Umbilical cord (tissue), 2 donors: ENCODE data around the gene KRT9. TPM values are rescaled to one million over a fixed set of nuclear protein-coding genes. Genes with fewer than 3 reads are reported as not detected.
"Not testable (repeated sequence)": the region's sequence is repeated elsewhere in the genome, so short reads cannot be mapped to it uniquely, and the experiment has no call there.

Source experiments
- DNase-seq: peaks from one replicate; pipeline ENCODE4 v3.0.0-alpha.2; 2015; ENCODE audit warnings: low spot score
- total RNA-seq: library from RNA; depleted of rRNA; stranded (reverse); fragments of >200 nt; gene quantifications from one replicate; pipeline ENCODE4 v1.2.3, GENCODE V29; 2014; ENCODE audit warnings: low replicate concordance; ENCODE audit not compliant: insufficient read depth

The KRT9 gene
- total RNA-seq, 1 donor from 2014 or later: not detected

DNA sequence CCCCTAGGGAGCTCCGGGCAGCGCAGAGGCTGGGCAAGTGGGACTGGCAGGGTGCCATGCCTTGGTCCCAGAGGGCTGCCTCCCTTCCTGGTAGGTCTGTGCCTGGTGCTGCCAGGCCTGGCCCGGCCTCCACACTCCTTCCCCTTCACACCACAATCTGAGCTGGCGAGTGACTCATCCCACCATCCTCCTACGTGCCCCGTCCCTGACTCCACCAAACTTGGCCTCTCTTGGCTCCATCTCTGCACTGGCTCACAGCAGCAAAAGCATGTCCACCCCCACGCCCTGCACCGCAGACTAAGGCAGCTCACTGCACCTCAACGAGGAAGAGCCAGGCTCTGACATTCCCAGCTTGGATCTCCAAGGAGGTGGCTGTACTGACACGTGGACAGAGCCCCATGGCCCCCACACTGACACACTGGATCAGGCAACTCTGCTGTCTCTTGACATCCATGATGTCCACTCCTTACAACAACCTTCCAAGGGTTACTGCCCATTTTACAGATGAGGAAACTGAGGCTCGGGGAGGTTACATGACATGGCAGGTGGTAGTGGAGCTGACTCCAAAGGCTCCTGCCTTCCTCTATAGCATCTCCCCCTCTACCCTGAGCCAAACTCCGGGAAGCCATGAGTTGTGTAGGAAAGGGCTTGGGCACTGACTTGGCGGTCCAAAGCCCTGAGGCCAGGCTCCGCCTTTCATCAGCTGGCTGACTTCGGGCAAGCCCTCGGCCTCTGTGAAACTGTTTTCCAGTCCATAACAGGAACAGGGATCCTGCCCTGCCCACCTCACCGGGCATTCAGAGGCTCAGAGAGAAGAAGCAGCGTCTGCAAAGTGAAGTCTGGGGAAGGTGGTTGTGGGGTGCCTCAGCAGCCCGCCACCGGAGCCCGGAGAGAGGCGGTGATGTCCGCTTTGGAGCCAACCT is 23.7 kb downstream of the KRT9 start:
- peak; percentile 82 for DNase-seq

- peak; percentile 27 for DNase-seq
Measured at GRCh38 chr17:41547378-41547841, 24.4 kb downstream of the KRT9 start.

DNA sequence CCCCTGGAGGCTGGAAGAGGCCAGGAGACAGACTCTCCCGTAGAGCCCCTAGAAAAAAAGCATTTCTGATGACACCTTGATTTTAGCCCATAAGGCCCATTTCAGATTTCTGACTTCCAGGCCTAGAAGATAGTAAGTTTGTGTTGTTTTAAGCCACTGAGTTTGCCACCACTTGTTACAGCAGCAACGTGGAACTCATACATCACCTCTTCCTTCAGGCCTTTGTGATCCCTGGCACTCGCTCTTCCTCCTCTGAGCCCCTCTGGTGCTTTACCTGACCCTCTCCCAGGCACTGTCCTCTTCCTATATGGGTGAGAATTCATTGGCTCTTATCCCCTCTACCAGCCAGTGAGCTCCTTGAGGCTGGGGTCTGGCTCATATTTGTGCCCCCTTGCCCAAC is 25.0 kb downstream of the KRT9 start:
- no peak for DNase-seq

DNA sequence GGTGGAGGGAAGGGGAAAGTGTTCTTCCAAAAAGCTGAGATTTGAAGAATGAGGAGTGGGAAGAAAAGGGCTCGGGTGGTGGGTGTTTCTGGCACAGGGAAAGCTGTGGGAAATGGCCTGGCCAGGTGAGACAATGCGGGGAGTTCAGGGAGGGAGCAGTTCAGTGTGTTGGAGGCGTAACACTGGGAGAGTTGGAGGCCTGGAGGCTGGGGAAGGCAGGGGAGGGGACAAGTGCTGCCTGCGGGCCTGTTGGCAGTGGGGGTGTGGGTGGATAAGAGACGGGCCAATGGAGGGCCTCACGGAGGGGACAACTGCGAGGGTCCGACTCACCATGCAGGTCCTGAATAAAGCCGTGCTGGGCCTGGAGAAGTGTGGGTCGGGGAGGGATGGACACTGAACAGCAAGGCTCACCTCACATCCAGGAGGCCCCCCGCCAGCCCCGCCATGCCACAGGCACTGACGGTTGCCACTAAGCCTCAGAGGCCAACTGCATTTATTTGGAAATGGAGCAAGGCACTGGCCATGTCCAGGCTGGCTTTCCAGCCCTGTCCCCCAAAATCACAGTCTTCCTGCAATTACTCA is 25.9 kb downstream of the KRT9 start:
- DNase-seq: no peak

- DNase-seq: no peak
Measured at GRCh38 chr17:41544935-41545334, 26.9 kb downstream of the KRT9 start.

DNA sequence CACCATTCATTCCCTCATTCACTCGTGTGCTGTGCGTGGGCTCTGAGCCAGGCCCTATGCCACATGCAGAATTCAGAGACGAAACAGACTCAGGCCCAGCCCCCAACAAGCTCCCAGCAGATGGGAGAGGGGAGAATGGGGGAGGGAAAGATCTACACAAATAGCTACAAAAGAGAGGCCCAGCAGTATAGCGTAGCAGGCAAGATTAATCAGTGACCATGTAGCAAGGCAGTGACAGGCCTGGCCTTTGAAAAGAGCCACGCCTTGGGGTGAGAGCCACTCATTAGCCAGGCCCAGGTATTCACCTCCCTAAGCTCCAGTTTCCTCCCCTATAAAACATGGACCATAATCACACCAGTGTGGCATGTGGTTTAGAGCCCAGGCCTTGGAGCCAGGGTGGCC is 27.4 kb downstream of the KRT9 start:
- DNase-seq: peak; percentile 80

- not testable (repeated sequence) for DNase-seq
Measured at GRCh38 chr17:41542786-41543185, 29.1 kb downstream of the KRT9 start.

GRCh38 chr17:41542357-41542756 is 29.5 kb downstream of the KRT9 start:
- DNase-seq: no peak

DNA sequence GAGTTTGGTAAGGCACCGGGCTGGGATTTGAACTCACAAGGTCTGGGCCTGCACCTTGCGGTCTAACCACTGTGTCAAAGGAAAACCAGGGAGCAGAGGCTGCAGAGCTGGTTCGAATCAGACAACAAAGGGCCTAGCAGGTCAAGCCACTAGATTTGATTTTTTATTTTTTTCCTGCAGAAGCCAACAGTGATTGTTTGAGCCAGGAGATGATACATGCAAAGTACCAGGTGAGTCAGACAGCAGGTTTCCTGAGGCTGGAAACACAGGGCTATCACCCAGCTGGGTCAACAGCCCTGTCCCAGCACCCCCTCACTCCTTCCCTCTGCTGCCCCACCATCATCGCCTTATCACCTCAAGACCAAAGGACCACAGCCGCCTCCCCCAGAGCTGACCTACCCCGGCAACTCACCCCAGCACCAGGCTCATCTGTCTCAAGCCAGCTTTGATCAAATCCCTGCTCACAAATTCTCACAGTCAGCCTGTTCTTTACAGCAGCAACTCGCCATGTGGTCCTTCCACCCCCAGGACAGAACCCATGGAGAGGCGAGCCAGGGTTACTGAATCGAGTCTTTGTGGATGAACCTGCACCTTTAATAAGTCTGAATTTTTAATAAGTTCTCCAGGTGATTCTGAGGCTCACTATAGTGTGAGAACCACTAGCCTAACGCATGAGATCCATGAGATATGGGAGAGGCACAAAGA is 30.8 kb downstream of the KRT9 start:
- DNase-seq: no peak

- DNase-seq: no peak
Measured at GRCh38 chr17:41539979-41540701, 31.7 kb downstream of the KRT9 start.

DNA sequence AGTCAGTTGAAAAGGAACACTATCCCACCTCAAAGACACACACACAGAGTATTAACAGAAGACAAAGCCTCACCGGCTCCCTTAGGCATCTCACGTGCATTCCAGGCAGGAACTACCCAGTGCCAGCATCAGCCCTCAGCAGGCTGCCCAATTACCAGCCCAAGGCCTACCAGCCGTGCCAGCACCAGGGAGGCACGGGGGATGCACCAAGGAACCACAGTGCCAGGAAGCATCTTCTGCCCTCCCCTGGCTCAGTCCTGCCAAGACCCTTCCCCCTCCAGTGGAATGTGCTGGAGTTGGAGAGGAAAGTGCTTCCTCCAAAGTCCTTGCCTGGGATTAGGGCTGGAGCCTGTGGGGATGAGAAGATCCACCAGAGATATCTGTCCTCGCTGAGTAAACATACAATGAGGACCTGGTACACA is 32.8 kb downstream of the KRT9 start:
- DNase-seq: peak; percentile 62

DNA sequence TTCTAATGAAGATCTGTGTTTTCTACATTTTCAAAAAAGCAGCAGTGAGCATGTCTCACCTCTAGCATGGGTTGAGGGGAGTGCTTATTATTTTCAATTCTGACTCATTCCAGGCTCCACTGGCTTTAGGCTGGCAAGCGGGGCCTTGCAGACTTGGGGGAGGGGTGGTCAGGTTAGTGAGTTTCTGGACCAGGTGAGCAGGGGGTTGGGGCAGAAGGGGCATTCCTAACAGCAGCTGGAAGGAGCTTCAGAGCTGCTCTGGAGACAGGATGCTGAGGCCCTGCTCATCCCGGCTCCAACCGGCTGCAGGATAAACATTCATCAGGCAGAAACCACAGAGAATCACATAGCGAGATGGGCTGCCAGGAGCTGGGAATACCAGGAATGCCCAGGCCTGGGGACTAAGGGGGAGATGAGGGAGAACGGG is 33.3 kb downstream of the KRT9 start:
- DNase-seq: peak; percentile 74

- DNase-seq: no peak
Measured at GRCh38 chr17:41537990-41538389, 33.9 kb downstream of the KRT9 start.

- DNase-seq: no peak
Measured at GRCh38 chr17:41537614-41537954, 34.3 kb downstream of the KRT9 start.

DNA sequence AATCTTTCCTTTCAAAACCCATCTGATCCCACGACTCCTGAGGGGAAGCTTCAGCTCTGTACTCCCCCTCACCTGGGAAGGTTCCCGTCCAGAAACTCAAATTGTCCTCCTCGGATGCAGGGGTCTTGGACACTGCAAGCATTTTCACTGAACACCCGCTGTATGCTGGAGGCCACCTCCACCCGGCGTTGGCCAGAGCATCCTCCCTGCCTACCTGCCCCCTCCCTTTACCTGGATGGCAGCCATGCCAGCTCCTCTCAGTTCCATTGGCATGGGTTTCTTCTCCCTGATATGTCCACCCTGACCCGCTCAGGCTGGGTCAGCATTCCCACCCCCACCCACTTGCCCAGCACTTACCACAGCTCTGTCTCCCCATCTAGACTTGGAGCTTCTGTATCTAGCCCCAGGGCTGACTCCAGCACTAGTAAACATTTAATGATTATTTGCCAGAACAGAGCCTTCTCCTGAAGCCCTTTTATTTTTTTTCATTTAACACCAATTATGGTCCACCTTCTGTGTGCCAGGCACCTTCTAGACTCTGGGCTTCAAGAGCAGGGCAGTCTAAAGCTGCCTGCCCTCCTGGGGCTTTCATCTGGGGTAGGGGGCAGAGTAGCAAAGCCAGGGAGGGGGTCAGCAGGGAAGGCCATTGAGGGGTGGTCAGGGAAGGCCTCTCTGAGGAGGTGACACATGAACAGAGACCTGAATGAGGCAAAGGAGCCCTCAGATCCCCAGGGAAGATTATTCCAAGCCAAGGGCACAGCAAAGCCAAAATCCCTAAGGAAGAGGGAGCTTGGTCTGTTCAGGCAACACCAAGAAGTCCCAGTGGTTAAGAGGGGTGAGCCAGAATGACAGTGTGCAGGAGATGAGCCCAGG is 34.9 kb downstream of the KRT9 start:
- no peak for DNase-seq

DNA sequence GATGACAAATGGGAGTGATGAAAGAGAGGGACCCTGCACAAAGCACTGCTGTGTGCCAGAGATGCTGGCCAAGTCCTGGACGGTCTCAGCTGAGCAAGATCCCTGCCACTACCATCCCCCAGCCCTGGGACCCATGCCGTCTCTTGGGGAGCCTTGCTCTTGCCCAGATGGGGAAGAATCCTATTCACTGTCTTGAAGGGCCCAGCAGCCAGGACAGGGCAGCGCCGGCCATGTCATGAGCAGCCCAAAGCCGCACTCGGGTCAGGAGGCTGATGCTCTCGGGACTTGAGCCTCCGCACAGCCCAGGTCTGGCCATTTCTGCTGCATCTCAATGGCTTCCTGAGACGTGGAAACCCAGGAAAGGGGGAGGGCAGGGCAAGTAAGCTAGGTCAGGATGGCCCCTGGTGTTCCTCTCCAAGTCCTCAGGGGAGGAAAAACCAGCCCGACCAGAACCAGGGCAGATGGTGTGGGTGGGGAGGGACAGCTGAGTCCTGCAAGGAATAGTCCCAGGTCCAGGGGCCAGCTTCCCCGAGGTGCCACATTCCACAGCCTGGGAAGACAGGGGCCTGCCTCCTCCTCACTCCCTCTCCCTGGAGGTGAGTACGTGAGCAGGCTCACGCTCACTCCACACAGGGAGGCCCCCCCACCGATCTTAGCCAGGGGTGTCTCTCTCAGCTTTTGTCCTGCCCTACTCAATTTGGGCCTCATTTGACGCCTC is 35.9 kb downstream of the KRT9 start:
- DNase-seq: peak; percentile 51

DNA sequence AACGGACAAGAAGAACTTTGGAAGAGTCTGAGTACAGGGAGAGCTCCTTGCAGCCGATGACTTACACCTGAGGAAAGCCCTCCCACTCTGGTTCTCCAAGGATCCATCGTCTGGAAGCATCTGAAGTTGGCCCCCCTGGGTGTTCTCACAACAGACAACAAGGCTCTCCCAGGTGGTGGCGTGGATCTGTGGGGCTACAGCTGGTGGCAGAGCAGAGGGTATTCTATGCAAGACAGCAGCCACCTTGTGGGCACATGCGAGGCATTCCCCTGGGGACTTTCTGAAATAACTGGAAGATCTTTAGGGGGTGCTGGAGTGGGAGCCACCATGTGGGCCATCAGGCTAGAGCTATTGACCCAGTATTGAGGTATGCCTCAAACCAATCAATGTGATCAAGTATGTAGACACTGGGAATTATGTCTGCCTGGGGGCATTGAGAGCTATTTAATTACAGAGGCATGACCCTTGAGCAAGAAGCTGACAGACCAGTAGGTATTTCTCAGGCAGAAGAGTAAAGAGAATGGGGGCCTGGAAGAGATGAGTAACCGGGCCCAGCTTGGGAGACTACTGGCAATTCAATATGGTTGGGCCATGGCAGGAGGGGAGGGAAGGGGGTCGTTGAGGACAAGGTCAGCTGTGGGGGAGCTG is 36.8 kb downstream of the KRT9 start:
- no peak for DNase-seq

GRCh38 chr17:41533613-41534012 is 38.2 kb downstream of the KRT9 start:
- no peak for DNase-seq

- no peak for DNase-seq
Measured at GRCh38 chr17:41532947-41533570, 38.8 kb downstream of the KRT9 start.
